Inflammatory macrophage treated with lipopolysaccharide for 4 hours (primary cell): ENCODE results near the gene C1QTNF8.

Source experiments
- DNase-seq: peaks from one replicate; pipeline ENCODE4 v3.0.0-alpha.2; 2020

C1QTNF8 gene

GRCh38 chr16:1055557-1055924 is 40.5 kb downstream of the C1QTNF8 start:
- no peak for DNase-seq

- DNase-seq, result peak; percentile 33
These were observed 41.1 kb downstream of the C1QTNF8 start for GRCh38 chr16:1054660-1055556.

- DNase-seq, result no peak
These were observed 42.2 kb downstream of the C1QTNF8 start for GRCh38 chr16:1053700-1054368.

- no peak for DNase-seq
These were observed 42.9 kb downstream of the C1QTNF8 start for GRCh38 chr16:1053121-1053521.

GRCh38 chr16:1052721-1053120 is 43.3 kb downstream of the C1QTNF8 start:
- DNase-seq, result no peak

GRCh38 chr16:1051446-1051845 is 44.6 kb downstream of the C1QTNF8 start:
- no peak for DNase-seq

GRCh38 chr16:1050921-1051320 is 45.1 kb downstream of the C1QTNF8 start:
- no peak for DNase-seq

- DNase-seq, result no peak
These were observed 45.5 kb downstream of the C1QTNF8 start for GRCh38 chr16:1050516-1050915.

GRCh38 chr16:1049976-1050247 is 46.1 kb downstream of the C1QTNF8 start:
- DNase-seq, result no peak

GRCh38 chr16:1049113-1049975 is 46.7 kb downstream of the C1QTNF8 start:
- no peak for DNase-seq

GRCh38 chr16:1048442-1049112 is 47.5 kb downstream of the C1QTNF8 start:
- no peak for DNase-seq

GRCh38 chr16:1047801-1048200 is 48.2 kb downstream of the C1QTNF8 start:
- no peak for DNase-seq

- no peak for DNase-seq
These were observed 48.9 kb downstream of the C1QTNF8 start for GRCh38 chr16:1047123-1047522.

GRCh38 chr16:1045993-1046911 is 49.8 kb downstream of the C1QTNF8 start:
- DNase-seq, result no peak

- DNase-seq, result no peak
These were observed 50.6 kb downstream of the C1QTNF8 start for GRCh38 chr16:1045310-1045992.

GRCh38 chr16:1044460-1045309 is 51.4 kb downstream of the C1QTNF8 start:
- DNase-seq, result no peak

GRCh38 chr16:1043881-1044451 is 52.1 kb downstream of the C1QTNF8 start:
- DNase-seq, result no peak

GRCh38 chr16:1042866-1043265 is 53.2 kb downstream of the C1QTNF8 start:
- no peak for DNase-seq

GRCh38 chr16:1042049-1042744 is 53.8 kb downstream of the C1QTNF8 start:
- DNase-seq, result no peak
